ENCODE results near the gene SNAI3. TPM values are rescaled to one million over a fixed set of nuclear protein-coding genes. Genes with fewer than 3 reads are reported as not detected.
"Not testable (repeated sequence)": the region's sequence is repeated elsewhere in the genome, so short reads cannot be mapped to it uniquely, and the experiment has no call there.

SNAI3 gene
- total RNA-seq, 2 donors from 2014 or later = 8.4 to 10.5 TPM

DNA sequence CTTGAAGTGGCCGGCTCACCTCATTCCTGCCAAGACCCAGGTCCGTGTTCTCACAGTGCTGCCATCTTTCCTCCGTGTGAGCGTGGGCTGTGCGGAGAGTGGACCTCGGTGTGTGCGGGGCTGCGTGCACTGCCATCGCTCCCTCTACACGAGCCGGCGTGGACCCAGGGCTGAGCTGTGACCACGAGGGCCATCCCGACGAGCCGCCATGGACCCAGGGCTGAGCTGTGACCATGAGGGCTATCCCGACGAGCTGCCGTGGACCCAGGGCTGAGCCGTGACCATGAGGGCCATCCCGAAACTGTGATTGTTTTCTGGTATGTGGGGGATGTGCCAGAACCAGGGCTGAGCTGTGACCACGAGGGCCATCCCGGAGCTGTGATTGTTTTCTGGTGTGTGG, 14.5 kb downstream of the SNAI3 start:
- peaks cover 6% of the 10 kb centered on the region for H3K4me1 Mint-ChIP-seq (ENCODE audit: low read depth)
- no peaks in the 10 kb centered on the region for H3K27me3 Mint-ChIP-seq (ENCODE audit: low read depth)
- ATAC-seq (replicated peaks in 1 of 2) (no peak), DNase-seq (no peak)
- no peaks in the 10 kb centered on the region for H3K9me3 Mint-ChIP-seq
- H3K27ac Mint-ChIP-seq = no peak overlapping the region
- H3K36me3 Mint-ChIP-seq (ENCODE audit: insufficient read depth in 2 of 2) = peaks cover 2 to 7% of the 10 kb centered on the region in 2 donors
- no peak overlapping the region for H3K4me3 Mint-ChIP-seq

GRCh38 chr16:88669980-88670379, 16.3 kb downstream of the SNAI3 start:
- DNase-seq = no peak
- Mint-ChIP-seq H3K36me3 (ENCODE audit: insufficient read depth in 2 of 2) (peaks cover 2 to 7% of the 10 kb centered on the region in 2 donors), H3K27ac (no peak overlapping the region), H3K9me3 (no peaks in the 10 kb centered on the region), H3K4me1 (ENCODE audit: low read depth) (peaks cover 6% of the 10 kb centered on the region), H3K27me3 (ENCODE audit: low read depth) (no peaks in the 10 kb centered on the region), H3K4me3 (no peak overlapping the region)
- ATAC-seq (replicated peaks in 1 of 2) = no peak

DNA sequence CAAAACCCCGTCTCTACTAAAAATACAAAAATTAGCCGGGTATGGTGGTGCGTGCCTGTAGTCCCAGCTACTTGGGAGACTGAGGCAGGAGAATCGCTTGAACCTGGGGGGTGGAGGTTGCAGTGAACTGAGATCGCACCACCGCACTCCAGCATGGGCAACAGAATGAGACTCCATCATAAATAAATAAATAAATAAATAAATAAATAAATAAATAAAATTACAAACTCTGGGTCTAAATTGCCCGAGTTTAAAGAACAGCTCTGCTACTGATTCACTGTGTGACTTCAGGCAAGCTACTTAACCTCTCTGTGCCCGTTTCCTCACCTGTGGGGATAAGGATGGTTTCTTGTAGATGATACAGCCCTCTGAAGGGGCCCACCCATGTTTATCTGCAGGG, 16.8 kb downstream of the SNAI3 start:
- ATAC-seq (replicated peaks in 1 of 2); H3K4me3 Mint-ChIP-seq; H3K27me3 Mint-ChIP-seq (ENCODE audit: low read depth); H3K9me3 Mint-ChIP-seq; H3K4me1 Mint-ChIP-seq (ENCODE audit: low read depth); DNase-seq; H3K27ac Mint-ChIP-seq; H3K36me3 Mint-ChIP-seq (ENCODE audit: insufficient read depth in 2 of 2): not testable (repeated sequence)

DNA sequence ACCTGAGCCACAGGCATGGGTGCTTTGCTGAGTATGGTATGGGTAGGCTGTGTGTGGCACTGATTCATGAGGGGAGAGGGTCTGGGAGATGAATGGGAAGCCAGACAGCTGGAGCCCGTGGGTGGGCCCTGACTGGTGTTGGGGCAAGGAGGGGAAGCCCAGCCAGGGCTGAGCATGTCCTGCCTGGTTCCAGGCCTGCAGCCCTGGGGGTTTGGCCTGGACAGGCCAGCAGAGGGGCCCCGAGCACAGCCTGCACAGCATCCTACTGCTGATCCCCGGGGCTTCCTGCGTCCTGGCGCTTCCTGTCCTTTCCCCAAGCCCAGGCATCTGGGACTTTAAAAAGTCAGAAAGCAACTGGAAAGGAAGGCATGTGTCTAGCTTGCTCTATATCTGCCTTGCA, 18.8 kb downstream of the SNAI3 start:
- ATAC-seq (replicated peaks in 1 of 2) (no peak), DNase-seq (no peak)
- no peaks in the 10 kb centered on the region for H3K9me3 Mint-ChIP-seq
- peaks cover 3 to 7% of the 10 kb centered on the region in 2 donors for H3K36me3 Mint-ChIP-seq (ENCODE audit: insufficient read depth in 2 of 2)
- no peaks in the 10 kb centered on the region for H3K27me3 Mint-ChIP-seq (ENCODE audit: low read depth)
- H3K4me1 Mint-ChIP-seq (ENCODE audit: low read depth) = peaks cover 10% of the 10 kb centered on the region
- no peak overlapping the region for H3K27ac Mint-ChIP-seq
- H3K4me3 Mint-ChIP-seq = no peak overlapping the region

- Mint-ChIP-seq H3K9me3 (no peaks in the 10 kb centered on the region), H3K27ac (no peak overlapping the region), H3K4me1 (ENCODE audit: low read depth) (peaks cover 24% of the 10 kb centered on the region), H3K27me3 (ENCODE audit: low read depth) (no peaks in the 10 kb centered on the region), H3K4me3 (no peak overlapping the region), H3K36me3 (ENCODE audit: insufficient read depth in 2 of 2) (peaks cover 3 to 11% of the 10 kb centered on the region in 2 donors)
- ATAC-seq (replicated peaks in 1 of 2) (no peak), DNase-seq (no peak)
Measured at GRCh38 chr16:88665570-88665969, 20.7 kb downstream of the SNAI3 start.

DNA sequence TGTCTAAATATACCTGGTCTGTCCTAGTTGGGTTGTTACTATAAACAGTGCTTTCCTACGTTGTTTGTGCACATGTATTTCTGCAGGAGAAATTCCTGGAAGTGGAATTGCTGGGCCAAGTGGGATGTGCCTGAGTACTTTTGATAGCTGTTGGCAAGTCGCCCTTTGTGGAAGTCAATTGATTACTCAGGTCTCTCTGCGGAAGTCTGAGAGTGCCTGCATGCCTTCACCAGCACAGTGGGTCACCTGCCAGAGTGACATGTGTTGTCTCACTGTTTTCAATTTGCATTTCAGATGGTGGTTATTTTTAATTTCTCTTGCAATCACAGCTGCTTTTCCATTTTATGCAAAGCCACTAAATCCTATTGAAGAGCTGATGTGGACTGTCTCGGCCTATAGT, 21.2 kb downstream of the SNAI3 start:
- H3K36me3 Mint-ChIP-seq (ENCODE audit: insufficient read depth in 2 of 2) = peaks cover 3 to 11% of the 10 kb centered on the region in 2 donors
- H3K9me3 Mint-ChIP-seq = no peaks in the 10 kb centered on the region
- H3K27me3 Mint-ChIP-seq (ENCODE audit: low read depth) = no peaks in the 10 kb centered on the region
- DNase-seq = no peak
- peaks cover 24% of the 10 kb centered on the region for H3K4me1 Mint-ChIP-seq (ENCODE audit: low read depth)
- no peak overlapping the region for H3K27ac Mint-ChIP-seq
- no peak for ATAC-seq (replicated peaks in 1 of 2)
- H3K4me3 Mint-ChIP-seq = peak overlapping the region; percentile 39 to 43

DNA sequence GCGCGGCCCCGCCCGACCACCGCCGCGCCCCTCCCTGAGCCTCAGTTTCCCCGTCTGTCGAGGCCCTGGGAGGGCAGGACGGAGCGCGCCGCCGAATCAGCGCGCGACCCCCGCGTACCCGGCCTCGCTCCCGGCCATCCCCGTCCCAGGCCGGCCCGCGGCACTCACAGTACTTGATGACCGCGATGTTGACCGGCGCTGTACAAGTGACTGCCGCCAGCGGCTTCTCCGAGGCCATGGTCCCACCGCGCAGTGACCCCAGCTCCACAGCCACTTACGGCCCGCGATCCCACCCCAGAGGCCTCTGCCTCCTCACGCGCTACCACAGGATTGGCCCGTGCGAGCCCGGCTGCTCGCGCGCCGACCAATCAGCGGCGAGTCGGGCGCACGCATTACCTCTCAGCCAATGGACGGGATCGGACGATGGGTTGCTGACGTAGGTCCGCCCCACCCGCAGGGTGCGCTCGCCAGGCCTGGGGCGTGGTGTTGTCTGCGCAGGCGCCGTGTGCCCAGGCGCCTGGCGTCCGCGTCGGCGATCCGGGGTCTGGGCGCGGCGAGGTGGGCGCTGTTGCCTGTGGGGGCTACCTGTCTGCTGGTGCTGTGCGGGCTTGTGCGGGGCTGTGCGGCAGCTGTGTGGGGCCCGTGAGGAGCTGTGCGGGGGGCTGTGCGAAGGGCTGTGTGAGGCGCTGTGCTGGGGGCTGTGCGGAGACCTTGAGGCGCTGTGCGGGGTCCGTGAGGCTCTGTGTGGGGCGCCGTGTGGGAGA, 23.3 kb downstream of the SNAI3 start, which contains the start of gene MVD:
Gene MVD (minus strand): TSS at position 249 of the 764 bp plus-strand sequence. CDS start 11 bp downstream, at position 238.
- no peaks in the 10 kb centered on the region for H3K27me3 Mint-ChIP-seq (ENCODE audit: low read depth)
- peak; percentile 97 for DNase-seq
- H3K4me1 Mint-ChIP-seq (ENCODE audit: low read depth) = peaks cover 24% of the 10 kb centered on the region
- H3K36me3 Mint-ChIP-seq (ENCODE audit: insufficient read depth in 2 of 2) = peaks cover 1 to 3% of the 10 kb centered on the region in 2 donors
- peak within 1 kb of the TSS; percentile 93 for H3K27ac Mint-ChIP-seq
- peak; percentile 98 to 99 for ATAC-seq (replicated peaks in 1 of 2)
- peak within 1 kb of the TSS; percentile 99 for H3K4me3 Mint-ChIP-seq
- H3K9me3 Mint-ChIP-seq = no peaks in the 10 kb centered on the region

DNA sequence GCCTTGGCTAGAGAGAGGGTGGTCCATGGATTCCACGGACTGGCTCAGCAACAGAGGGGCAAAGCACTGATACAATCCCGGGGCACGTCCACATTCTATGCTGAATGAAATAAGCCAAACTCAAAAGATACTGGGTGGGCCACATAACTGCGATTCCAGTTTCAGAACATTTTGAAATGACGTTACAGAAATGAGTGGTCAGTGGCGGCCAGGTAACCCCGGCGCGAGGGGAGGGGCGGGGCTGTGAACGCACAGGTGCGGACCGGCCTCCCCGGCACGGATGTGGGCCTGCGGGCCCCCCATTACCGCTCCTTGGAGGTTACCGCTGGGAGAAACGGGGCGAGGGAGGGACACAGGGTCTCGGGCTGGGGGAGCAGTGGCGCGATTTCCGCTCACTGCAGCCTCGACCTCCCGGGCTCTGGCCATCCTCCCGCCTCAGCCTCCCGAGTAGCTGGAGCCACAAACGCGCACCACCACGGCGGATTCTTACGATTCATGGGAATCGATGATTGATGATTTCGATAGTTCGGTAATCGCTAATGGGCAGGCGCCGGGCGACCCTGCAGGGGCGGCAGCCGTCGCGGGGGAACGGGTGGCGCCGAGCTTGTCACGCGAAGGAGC, 24.0 kb downstream of the SNAI3 start:
- H3K27me3 Mint-ChIP-seq (ENCODE audit: low read depth) = no peaks in the 10 kb centered on the region
- H3K36me3 Mint-ChIP-seq (ENCODE audit: insufficient read depth in 2 of 2) = peaks cover 1 to 3% of the 10 kb centered on the region in 2 donors
- H3K27ac Mint-ChIP-seq = peak overlapping the region; percentile 93
- peak overlapping the region; percentile 87 to 99 for H3K4me3 Mint-ChIP-seq
- DNase-seq (peak in 1 of 2 donors; percentile 38), ATAC-seq (replicated peaks in 1 of 2) (peak in 1 of 2 donors; percentile 11)
- H3K9me3 Mint-ChIP-seq = no peaks in the 10 kb centered on the region
- H3K4me1 Mint-ChIP-seq (ENCODE audit: low read depth) = peaks cover 21% of the 10 kb centered on the region

DNA sequence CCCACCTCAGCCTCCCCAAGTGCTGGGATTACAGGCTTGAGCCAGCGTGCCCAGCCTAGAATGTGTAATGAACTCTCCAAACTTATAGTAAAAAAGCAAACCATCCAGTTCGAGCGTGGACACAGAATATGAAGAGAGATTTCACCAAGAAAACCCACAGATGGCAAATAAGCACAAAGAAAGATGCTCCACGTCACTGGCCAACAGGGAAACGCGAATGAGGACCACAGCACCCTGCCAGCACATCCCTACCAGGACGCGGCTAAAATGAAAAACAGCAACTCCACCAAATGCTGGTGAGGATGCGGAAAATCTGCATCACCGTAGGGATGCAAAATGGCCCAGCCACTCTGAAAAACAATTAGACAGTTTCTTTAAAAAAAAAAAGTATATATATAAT, 24.8 kb downstream of the SNAI3 start:
- H3K27ac Mint-ChIP-seq = peak overlapping the region; percentile 54
- H3K4me3 Mint-ChIP-seq = peak overlapping the region; percentile 87 to 99
- peaks cover 1 to 3% of the 10 kb centered on the region in 2 donors for H3K36me3 Mint-ChIP-seq (ENCODE audit: insufficient read depth in 2 of 2)
- no peaks in the 10 kb centered on the region for H3K9me3 Mint-ChIP-seq
- ATAC-seq (replicated peaks in 1 of 2) (no peak), DNase-seq (no peak)
- H3K27me3 Mint-ChIP-seq (ENCODE audit: low read depth) = no peaks in the 10 kb centered on the region
- peaks cover 18% of the 10 kb centered on the region for H3K4me1 Mint-ChIP-seq (ENCODE audit: low read depth)

GRCh38 chr16:88659160-88659559, 27.1 kb downstream of the SNAI3 start:
- Mint-ChIP-seq H3K36me3 (ENCODE audit: insufficient read depth in 2 of 2) (peaks cover 3 to 6% of the 10 kb centered on the region in 2 donors), H3K4me1 (ENCODE audit: low read depth) (peaks cover 16% of the 10 kb centered on the region), H3K9me3 (no peaks in the 10 kb centered on the region), H3K4me3 (no peak overlapping the region), H3K27ac (no peak overlapping the region), H3K27me3 (ENCODE audit: low read depth) (no peaks in the 10 kb centered on the region)
- ATAC-seq (replicated peaks in 1 of 2) = no peak
- DNase-seq = no peak

- DNase-seq = no peak
- Mint-ChIP-seq H3K4me3 (no peak overlapping the region), H3K9me3 (no peaks in the 10 kb centered on the region), H3K27me3 (ENCODE audit: low read depth) (no peaks in the 10 kb centered on the region), H3K36me3 (ENCODE audit: insufficient read depth in 2 of 2) (peaks cover 3 to 6% of the 10 kb centered on the region in 2 donors), H3K27ac (no peak overlapping the region), H3K4me1 (ENCODE audit: low read depth) (peaks cover 14% of the 10 kb centered on the region)
- ATAC-seq (replicated peaks in 1 of 2) = no peak
Measured at GRCh38 chr16:88658714-88659113, 27.6 kb downstream of the SNAI3 start.

GRCh38 chr16:88657371-88657770, 28.9 kb downstream of the SNAI3 start:
- H3K27ac Mint-ChIP-seq = no peak overlapping the region

DNA sequence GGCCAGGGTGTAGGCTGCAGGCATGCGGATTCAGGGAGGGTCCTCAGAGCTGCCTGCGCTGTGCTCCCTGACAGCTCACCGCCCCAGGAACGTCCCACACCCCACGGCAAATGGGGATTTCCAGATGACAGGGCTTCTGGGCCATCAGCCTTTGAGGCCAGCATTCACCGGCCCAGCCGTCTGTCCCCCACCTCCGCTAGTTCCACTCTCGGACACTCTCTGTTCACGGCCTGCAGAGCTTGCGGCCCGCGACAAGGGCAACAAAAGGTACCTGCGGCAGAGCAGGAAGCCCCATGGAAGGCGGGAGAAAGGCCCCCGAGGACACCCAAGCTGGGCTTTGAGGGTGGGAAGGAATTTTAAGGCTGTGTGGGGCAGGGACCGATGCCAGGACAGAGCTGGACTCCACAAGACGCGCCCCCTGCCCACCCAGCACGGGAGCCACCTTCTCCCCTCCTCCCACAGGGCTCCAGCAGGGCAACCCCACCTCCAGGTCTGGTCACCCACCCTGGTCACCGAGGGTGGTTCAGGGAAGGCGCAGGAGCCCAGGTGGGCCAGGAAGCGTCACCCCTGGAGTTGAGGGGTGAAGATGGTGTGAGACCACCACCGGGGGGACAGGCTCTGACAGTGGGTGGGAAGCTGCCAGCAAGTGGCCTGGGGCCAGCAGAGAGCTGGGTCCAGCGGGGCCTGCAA, 29.9 kb downstream of the SNAI3 start:
- DNase-seq (no peak), ATAC-seq (replicated peaks in 1 of 2) (no peak)
- Mint-ChIP-seq H3K4me1 (ENCODE audit: low read depth) (peaks cover 9% of the 10 kb centered on the region), H3K36me3 (ENCODE audit: insufficient read depth in 2 of 2) (peaks cover 2 to 4% of the 10 kb centered on the region in 2 donors), H3K4me3 (no peak overlapping the region), H3K9me3 (no peaks in the 10 kb centered on the region), H3K27me3 (ENCODE audit: low read depth) (no peaks in the 10 kb centered on the region), H3K27ac (no peak overlapping the region)

More at GRCh38 chr16:88657371-88657770, 28.9 kb downstream of the SNAI3 start:
- no peaks in the 10 kb centered on the region for H3K27me3 Mint-ChIP-seq (ENCODE audit: low read depth)
- no peak overlapping the region for H3K4me3 Mint-ChIP-seq
- peaks cover 14% of the 10 kb centered on the region for H3K4me1 Mint-ChIP-seq (ENCODE audit: low read depth)
- H3K9me3 Mint-ChIP-seq = no peaks in the 10 kb centered on the region
- peaks cover 4 to 5% of the 10 kb centered on the region in 2 donors for H3K36me3 Mint-ChIP-seq (ENCODE audit: insufficient read depth in 2 of 2)
- ATAC-seq (replicated peaks in 1 of 2) (no peak), DNase-seq (no peak)
